ENCODE data around the gene ABCA2. TPM values are rescaled to one million over a fixed set of nuclear protein-coding genes. Genes with fewer than 3 reads are reported as not detected.
A peak's percentile ranks its signal among the peaks of the same experiment; 100 is the strongest.

ABCA2 gene
- total and polyA plus RNA-seq, 9 of the 15 experiments (the other 6 are each of a cell fraction or from before 2014, with no cell fraction given) = 0.69 to 16.3 (median 6.1) TPM; not detected in 2

DNA sequence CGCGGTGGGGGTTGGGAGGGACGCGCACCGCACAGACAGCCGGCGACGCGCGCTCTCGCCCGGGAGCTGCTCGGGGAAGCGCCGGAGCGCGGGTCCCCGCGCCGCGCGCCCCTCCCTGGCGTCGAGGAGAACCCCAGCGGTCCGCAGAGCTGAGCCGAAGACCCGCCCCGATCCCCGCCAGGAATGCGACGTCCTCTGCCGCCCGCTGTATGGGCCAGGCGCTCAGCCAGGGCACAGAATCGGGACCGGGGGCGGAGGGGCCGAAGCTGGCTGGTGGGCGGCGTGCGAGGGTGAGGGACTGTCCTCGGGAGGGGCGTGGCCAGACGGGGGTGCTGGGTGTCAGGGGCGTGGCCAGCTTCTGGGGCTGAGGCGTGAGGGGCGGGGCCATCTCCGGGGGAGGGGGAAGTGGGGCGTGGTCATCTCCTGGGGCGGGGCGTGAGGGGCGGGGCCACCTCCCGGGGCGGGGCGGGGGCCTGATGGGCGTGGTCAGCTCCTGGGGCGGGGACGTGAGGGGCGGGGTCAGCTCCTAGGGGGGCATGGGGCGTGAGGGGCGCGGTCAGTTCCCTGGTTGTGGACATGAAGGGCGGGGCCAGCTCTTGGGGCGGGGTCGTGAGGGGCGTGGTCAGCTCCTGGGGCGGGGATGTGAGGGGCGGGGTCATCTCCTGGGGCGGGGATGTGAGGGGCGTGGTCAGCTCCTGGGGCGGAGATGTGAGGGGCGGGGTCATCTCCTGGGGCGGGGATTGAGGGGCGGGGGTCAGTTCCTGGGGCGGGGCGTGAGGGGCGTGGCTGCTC is 49.8 kb downstream of the ABCA2 start (continued):
- TF ChIP-seq CBX8 (IDR thresholded peaks at IDR 0.05; ENCODE audit: borderline replicate concordance, extremely low read depth, low read depth, low read length, poor library complexity, severe bottlenecking) = no peak
- no peak for TF ChIP-seq ZNF143 (CRISPR knock-in tag; IDR thresholded peaks at IDR 0.05)
- TF ChIP-seq POLR3A (IDR thresholded peaks at IDR 0.05; ENCODE audit: borderline replicate concordance, extremely low read depth, insufficient read depth, insufficient read length) = no peak
- TF ChIP-seq GATA2 (CRISPR knock-in tag; IDR thresholded peaks at IDR 0.05) = no peak
- TF ChIP-seq DMBX1 (CRISPR knock-in tag; IDR thresholded peaks at IDR 0.05; ENCODE audit: borderline replicate concordance) = 0 out of 2 replicates have a peak, but pooled peaks have one; percentile 33
- TF ChIP-seq, protein P1, sequence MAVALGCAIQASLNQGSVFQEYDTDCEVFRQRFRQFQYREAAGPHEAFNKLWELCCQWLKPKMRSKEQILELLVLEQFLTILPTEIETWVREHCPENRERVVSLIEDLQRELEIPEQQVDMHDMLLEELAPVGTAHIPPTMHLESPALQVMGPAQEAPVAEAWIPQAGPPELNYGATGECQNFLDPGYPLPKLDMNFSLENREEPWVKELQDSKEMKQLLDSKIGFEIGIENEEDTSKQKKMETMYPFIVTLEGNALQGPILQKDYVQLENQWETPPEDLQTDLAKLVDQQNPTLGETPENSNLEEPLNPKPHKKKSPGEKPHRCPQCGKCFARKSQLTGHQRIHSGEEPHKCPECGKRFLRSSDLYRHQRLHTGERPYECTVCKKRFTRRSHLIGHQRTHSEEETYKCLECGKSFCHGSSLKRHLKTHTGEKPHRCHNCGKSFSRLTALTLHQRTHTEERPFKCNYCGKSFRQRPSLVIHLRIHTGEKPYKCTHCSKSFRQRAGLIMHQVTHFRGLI (CRISPR knock-in tag; IDR thresholded peaks at IDR 0.05) = no peak
- TF ChIP-seq ADNP (tag; IDR thresholded peaks at IDR 0.05) = no peak
- TF ChIP-seq ETV6 (IDR thresholded peaks at IDR 0.05; ENCODE audit: borderline replicate concordance in 1 of 2, low read depth in 2 of 2, low read length in 1 of 2) = no peak
- TF ChIP-seq ETV6 (CRISPR knock-in tag; IDR thresholded peaks at IDR 0.05; ENCODE audit: borderline replicate concordance) = no peak
- TF ChIP-seq YBX1 (IDR thresholded peaks at IDR 0.05) = no peak
- TF ChIP-seq, protein P2, sequence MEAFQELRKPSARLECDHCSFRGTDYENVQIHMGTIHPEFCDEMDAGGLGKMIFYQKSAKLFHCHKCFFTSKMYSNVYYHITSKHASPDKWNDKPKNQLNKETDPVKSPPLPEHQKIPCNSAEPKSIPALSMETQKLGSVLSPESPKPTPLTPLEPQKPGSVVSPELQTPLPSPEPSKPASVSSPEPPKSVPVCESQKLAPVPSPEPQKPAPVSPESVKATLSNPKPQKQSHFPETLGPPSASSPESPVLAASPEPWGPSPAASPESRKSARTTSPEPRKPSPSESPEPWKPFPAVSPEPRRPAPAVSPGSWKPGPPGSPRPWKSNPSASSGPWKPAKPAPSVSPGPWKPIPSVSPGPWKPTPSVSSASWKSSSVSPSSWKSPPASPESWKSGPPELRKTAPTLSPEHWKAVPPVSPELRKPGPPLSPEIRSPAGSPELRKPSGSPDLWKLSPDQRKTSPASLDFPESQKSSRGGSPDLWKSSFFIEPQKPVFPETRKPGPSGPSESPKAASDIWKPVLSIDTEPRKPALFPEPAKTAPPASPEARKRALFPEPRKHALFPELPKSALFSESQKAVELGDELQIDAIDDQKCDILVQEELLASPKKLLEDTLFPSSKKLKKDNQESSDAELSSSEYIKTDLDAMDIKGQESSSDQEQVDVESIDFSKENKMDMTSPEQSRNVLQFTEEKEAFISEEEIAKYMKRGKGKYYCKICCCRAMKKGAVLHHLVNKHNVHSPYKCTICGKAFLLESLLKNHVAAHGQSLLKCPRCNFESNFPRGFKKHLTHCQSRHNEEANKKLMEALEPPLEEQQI (IDR thresholded peaks at IDR 0.05) = no peak
- peak; percentile 15; the same call in 1 of the 2 replicates for TF ChIP-seq KLF13 (tag; IDR thresholded peaks at IDR 0.05; ENCODE audit: borderline replicate concordance, low read depth)
- TF ChIP-seq MAFF (IDR thresholded peaks at IDR 0.05; ENCODE audit: low read length) = no peak
- TF ChIP-seq, protein P3, sequence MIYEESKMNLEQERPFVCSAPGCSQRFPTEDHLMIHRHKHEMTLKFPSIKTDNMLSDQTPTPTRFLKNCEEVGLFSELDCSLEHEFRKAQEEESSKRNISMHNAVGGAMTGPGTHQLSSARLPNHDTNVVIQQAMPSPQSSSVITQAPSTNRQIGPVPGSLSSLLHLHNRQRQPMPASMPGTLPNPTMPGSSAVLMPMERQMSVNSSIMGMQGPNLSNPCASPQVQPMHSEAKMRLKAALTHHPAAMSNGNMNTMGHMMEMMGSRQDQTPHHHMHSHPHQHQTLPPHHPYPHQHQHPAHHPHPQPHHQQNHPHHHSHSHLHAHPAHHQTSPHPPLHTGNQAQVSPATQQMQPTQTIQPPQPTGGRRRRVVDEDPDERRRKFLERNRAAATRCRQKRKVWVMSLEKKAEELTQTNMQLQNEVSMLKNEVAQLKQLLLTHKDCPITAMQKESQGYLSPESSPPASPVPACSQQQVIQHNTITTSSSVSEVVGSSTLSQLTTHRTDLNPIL (CRISPR knock-in tag; IDR thresholded peaks at IDR 0.05) = no peak
- TF ChIP-seq, protein P4, sequence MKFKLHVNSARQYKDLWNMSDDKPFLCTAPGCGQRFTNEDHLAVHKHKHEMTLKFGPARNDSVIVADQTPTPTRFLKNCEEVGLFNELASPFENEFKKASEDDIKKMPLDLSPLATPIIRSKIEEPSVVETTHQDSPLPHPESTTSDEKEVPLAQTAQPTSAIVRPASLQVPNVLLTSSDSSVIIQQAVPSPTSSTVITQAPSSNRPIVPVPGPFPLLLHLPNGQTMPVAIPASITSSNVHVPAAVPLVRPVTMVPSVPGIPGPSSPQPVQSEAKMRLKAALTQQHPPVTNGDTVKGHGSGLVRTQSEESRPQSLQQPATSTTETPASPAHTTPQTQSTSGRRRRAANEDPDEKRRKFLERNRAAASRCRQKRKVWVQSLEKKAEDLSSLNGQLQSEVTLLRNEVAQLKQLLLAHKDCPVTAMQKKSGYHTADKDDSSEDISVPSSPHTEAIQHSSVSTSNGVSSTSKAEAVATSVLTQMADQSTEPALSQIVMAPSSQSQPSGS (CRISPR knock-in tag; IDR thresholded peaks at IDR 0.05) = no peak
- no peak for TF ChIP-seq PPARD (CRISPR knock-in tag; IDR thresholded peaks at IDR 0.05)
- no peak for TF ChIP-seq CHCHD3 (CRISPR knock-in tag; IDR thresholded peaks at IDR 0.05)
- no peak for TF ChIP-seq TSC22D4 (tag; IDR thresholded peaks at IDR 0.05)
- TF ChIP-seq KHSRP (IDR thresholded peaks at IDR 0.05) = no peak
- no peak for TF ChIP-seq PML (IDR thresholded peaks at IDR 0.05; ENCODE audit: low read length)
